ENCODE data around the gene HOXB5. TPM values are rescaled to one million over a fixed set of nuclear protein-coding genes. Genes with fewer than 3 reads are reported as not detected.

The HOXB5 gene
- total and polyA plus RNA-seq, 10 of the 15 experiments (the other 5 are each of a cell fraction or from before 2014, with no cell fraction given): not detected

DNA sequence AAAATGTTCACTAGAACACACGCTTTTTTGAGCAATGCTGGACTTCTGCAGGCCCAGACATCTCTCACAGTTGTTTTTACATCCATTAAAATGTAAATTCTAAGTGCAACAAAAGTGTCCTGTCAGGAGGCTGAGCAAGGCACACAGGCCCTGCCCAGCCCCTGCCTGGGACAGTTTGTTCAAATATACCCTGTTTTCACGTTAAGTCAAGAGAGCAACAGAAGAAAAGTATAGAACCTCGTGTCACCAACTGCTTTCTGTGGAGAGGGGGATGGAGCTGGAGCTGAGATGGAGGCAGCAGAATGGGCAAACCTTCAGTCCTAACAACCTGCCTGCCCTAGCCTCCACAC, 44.3 kb downstream of the HOXB5 start:
- Histone ChIP-seq H3K4me2 (ENCODE audit: control insufficient read depth, insufficient read depth) (no peak overlapping the region), H3K4me1 (ENCODE audit: control insufficient read depth, insufficient read depth, low read length) (peaks cover 7% of the 10 kb centered on the region), H3K4me3 (no peak overlapping the region), H3K79me2 (ENCODE audit: control insufficient read depth, insufficient read depth, low read length) (no peaks in the 10 kb centered on the region; the same call in none of the 2 replicates), H3K9me3 (replicated peaks; ENCODE audit: control insufficient read depth, insufficient read depth, low read length) (no peaks in the 10 kb centered on the region), H2AFZ (ENCODE audit: control insufficient read depth, low read depth, low read length) (no peak overlapping the region), H3K36me3 (ENCODE audit: control insufficient read depth in 2 of 2, insufficient read depth in 2 of 2, low read length in 1 of 2) (peaks cover 0 to 6% of the 10 kb centered on the region in 2 experiments; a peak in 2 of 4 replicates), H3K27me3 (replicated peaks in 1 of 2; ENCODE audit: control insufficient read depth in 2 of 2, insufficient read depth in 2 of 2, low read length in 1 of 2) (no peaks in the 10 kb centered on the region), H4K20me1 (ENCODE audit: control insufficient read depth, insufficient read depth) (no peaks in the 10 kb centered on the region), H3K27ac (ENCODE audit: control insufficient read depth, insufficient read depth) (no peak overlapping the region), H3K9ac (ENCODE audit: control insufficient read depth, insufficient read depth, low read length) (no peak overlapping the region)
- RAD21 ChIA-PET (ENCODE audit: unreplicated experiment): no interaction called here
- SMC1A ChIA-PET (ENCODE audit: uncharacterized antibody, unreplicated experiment): interaction anchor here (1.0 to 1.4 kb wide), 3 partner anchors 8 to 58 kb away, joined by 3 read pairs; no protein-coding TSS in a partner anchor
- CTCF ChIA-PET: interaction anchor here (0.6 to 1.4 kb wide), 3 partner anchors 35 to 198 kb away, joined by 3 to 4 read pairs (median 3); no protein-coding TSS in a partner anchor
- POLR2A ChIA-PET: interaction anchor here (1.6 kb wide), 1 partner anchor 10 kb away, joined by 6 read pairs; no protein-coding TSS in a partner anchor
- DNase-seq (ENCODE audit: low read depth, low spot score): no peak
- intact Hi-C loops (cut with micrococcal nuclease; ENCODE audit: unreplicated experiment) (no loop called here), in situ Hi-C loops (cut with MboI) (no loop called here)
- 43% methylated on average over 3 of the region's 3 CpGs for WGBS (ENCODE audit: insufficient coverage, insufficient replicate concordance, low lambda C conversion rate, missing lambda C conversion rate)
- no TSS peak for BruUV-seq (replicated peaks)
- TF ChIP-seq, protein P1, sequence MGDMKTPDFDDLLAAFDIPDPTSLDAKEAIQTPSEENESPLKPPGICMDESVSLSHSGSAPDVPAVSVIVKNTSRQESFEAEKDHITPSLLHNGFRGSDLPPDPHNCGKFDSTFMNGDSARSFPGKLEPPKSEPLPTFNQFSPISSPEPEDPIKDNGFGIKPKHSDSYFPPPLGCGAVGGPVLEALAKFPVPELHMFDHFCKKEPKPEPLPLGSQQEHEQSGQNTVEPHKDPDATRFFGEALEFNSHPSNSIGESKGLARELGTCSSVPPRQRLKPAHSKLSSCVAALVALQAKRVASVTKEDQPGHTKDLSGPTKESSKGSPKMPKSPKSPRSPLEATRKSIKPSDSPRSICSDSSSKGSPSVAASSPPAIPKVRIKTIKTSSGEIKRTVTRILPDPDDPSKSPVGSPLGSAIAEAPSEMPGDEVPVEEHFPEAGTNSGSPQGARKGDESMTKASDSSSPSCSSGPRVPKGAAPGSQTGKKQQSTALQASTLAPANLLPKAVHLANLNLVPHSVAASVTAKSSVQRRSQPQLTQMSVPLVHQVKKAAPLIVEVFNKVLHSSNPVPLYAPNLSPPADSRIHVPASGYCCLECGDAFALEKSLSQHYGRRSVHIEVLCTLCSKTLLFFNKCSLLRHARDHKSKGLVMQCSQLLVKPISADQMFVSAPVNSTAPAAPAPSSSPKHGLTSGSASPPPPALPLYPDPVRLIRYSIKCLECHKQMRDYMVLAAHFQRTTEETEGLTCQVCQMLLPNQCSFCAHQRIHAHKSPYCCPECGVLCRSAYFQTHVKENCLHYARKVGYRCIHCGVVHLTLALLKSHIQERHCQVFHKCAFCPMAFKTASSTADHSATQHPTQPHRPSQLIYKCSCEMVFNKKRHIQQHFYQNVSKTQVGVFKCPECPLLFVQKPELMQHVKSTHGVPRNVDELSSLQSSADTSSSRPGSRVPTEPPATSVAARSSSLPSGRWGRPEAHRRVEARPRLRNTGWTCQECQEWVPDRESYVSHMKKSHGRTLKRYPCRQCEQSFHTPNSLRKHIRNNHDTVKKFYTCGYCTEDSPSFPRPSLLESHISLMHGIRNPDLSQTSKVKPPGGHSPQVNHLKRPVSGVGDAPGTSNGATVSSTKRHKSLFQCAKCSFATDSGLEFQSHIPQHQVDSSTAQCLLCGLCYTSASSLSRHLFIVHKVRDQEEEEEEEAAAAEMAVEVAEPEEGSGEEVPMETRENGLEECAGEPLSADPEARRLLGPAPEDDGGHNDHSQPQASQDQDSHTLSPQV (IDR thresholded peaks at IDR 0.05): no peak
- TF ChIP-seq CHD4 (IDR thresholded peaks at IDR 0.05) (no peak), HDGF (IDR thresholded peaks at IDR 0.05) (no peak), ASH2L (IDR thresholded peaks at IDR 0.05; ENCODE audit: borderline replicate concordance, low read depth) (no peak), KLF5 (IDR thresholded peaks at IDR 0.05; ENCODE audit: partially characterized antibody) (no peak), ZSCAN29 (IDR thresholded peaks at IDR 0.05) (no peak), TARDBP (IDR thresholded peaks at IDR 0.05; ENCODE audit: borderline replicate concordance) (no peak), SMAD5 (IDR thresholded peaks at IDR 0.05; ENCODE audit: low read depth) (no peak), EZH2 (IDR thresholded peaks at IDR 0.05; ENCODE audit: borderline replicate concordance, control insufficient read depth, low read depth, low read length) (no peak), SPI1 (IDR thresholded peaks at IDR 0.05; ENCODE audit: borderline replicate concordance, insufficient read depth, low read depth, low read length) (no peak), RB1 (IDR thresholded peaks at IDR 0.05; ENCODE audit: borderline replicate concordance) (no peak), MEF2B (IDR thresholded peaks at IDR 0.05; ENCODE audit: partially characterized antibody, poor library complexity, severe bottlenecking) (no peak), WRNIP1 (IDR thresholded peaks at IDR 0.05; ENCODE audit: borderline replicate concordance, low read depth, low read length) (no peak), GATAD2B (conservative IDR thresholded peaks at IDR 0.05; ENCODE audit: low read depth) (no peak), JUNB (IDR thresholded peaks at IDR 0.05) (no peak)
- TF ChIP-seq, protein P2, sequence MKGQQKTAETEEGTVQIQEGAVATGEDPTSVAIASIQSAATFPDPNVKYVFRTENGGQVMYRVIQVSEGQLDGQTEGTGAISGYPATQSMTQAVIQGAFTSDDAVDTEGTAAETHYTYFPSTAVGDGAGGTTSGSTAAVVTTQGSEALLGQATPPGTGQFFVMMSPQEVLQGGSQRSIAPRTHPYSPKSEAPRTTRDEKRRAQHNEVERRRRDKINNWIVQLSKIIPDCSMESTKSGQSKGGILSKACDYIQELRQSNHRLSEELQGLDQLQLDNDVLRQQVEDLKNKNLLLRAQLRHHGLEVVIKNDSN (IDR thresholded peaks at IDR 0.05; ENCODE audit: borderline replicate concordance, extremely low read length, insufficient read depth, low read depth, low read length): no peak
- no peak for FAIRE-seq
- ATAC-seq: no peak

Data from GM12878 (cell line).